OCI-LY7 (cell line): Measurements from ENCODE around the gene TUBAL3. TPM values are rescaled to one million over a fixed set of nuclear protein-coding genes. Genes with fewer than 3 reads are reported as not detected.

ENCODE experiments used
- BruUV-seq: library from RNA; stranded (reverse); fragments of 400-500 nt; replicated peaks from 2 replicates; lab custom pipeline; 2021; lab: Mats Ljungman, UMichigan
- CTCF ChIA-PET: fragments of 300-600 bp; sonication (Branson Sonifier 250); formaldehyde crosslinking; loops from one replicate; lab custom pipeline; 2022; ENCODE audit warnings: antibody characterized with exemption; ENCODE audit not compliant: unreplicated experiment; lab: Charles Lee
- POLR2A ChIA-PET: fragments of 300-600 bp; sonication (Branson Sonifier 250); formaldehyde crosslinking; loops from one replicate; lab custom pipeline; 2022; ENCODE audit warnings: antibody characterized with exemption; lab: Charles Lee
- DNase-seq: peaks from one replicate; pipeline ENCODE4 v3.0.0-alpha.2; 2015; ENCODE audit warnings: low spot score
- H2AFZ ChIP-seq: fragments of 200-600 bp; sonication (generic), shearing (Covaris generic); 2 replicates; pipeline ENCODE4 v1.6.1; 2014; ENCODE audit warnings: mild to moderate bottlenecking, antibody characterized with exemption, low read length, moderate library complexity
- H3K27ac ChIP-seq: fragments of 200-600 bp; sonication (generic); 2 replicates; pipeline ENCODE4 v1.5.1; 2014; ENCODE audit warnings: mixed run types, low read depth, mild to moderate bottlenecking, moderate library complexity, low read length, inconsistent platforms; ENCODE audit not compliant: poor library complexity, severe bottlenecking
- H3K36me3 ChIP-seq: fragments of 200-600 bp; sonication (generic); 2 replicates; pipeline ENCODE4 v1.6.1; 2014; ENCODE audit warnings: mild to moderate bottlenecking, antibody characterized with exemption, low read length, moderate library complexity, mixed read lengths; ENCODE audit not compliant: insufficient read depth
- H3K4me1 ChIP-seq: fragments of 200-600 bp; sonication (generic); 2 replicates; pipeline ENCODE4 v1.5.1; 2014; ENCODE audit warnings: mild to moderate bottlenecking, low read length; ENCODE audit not compliant: insufficient read depth, poor library complexity, severe bottlenecking
- H3K4me2 ChIP-seq: fragments of 200-600 bp; sonication (generic); 2 replicates; pipeline ENCODE4 v1.6.1; 2014; ENCODE audit warnings: mild to moderate bottlenecking, low read length
- H3K4me3 ChIP-seq: fragments of 200-600 bp; sonication (generic); 2 replicates; pipeline ENCODE4 v1.5.1; 2014; ENCODE audit warnings: mild to moderate bottlenecking, low read depth, low read length; ENCODE audit not compliant: poor library complexity, severe bottlenecking
- H3K79me2 ChIP-seq: fragments of 200-600 bp; sonication (generic); 2 replicates; pipeline ENCODE4 v1.6.1; 2016; ENCODE audit warnings: low read depth, mild to moderate bottlenecking, low read length, moderate library complexity, mixed read lengths; ENCODE audit not compliant: insufficient read depth
- H3K9me2 ChIP-seq: fragments of 200-600 bp; sonication (generic); 2 replicates; pipeline ENCODE4 v1.6.1; 2016; ENCODE audit warnings: mild to moderate bottlenecking, low read length, mixed read lengths; ENCODE audit not compliant: insufficient read depth
- H3K9me3 ChIP-seq: fragments of 200-600 bp; sonication (generic); 2 replicates; pipeline ENCODE4 v1.6.1; 2014; ENCODE audit warnings: mild to moderate bottlenecking, mixed run types, low read length, mixed read lengths
- H4K20me1 ChIP-seq: fragments of 200-600 bp; sonication (generic); 2 replicates; pipeline ENCODE4 v1.6.1; 2014; ENCODE audit warnings: mild to moderate bottlenecking, antibody characterized with exemption, low read length, moderate library complexity, mixed read lengths; ENCODE audit not compliant: insufficient read depth
- EZH2phosphoT487 ChIP-seq: fragments of 200-600 bp; sonication (generic); IDR thresholded peaks from 2 replicates; pipeline ENCODE4 v1.6.1; 2018; ENCODE audit warnings: low read depth, borderline replicate concordance, mild to moderate bottlenecking, mixed run types, antibody characterized with exemption, low read length, moderate library complexity, mixed read lengths
- intact Hi-C: fragments of 100-400 bp; cut with micrococcal nuclease; formaldehyde crosslinking; loops from one replicate; pipeline ENCODE4 v1.10.0; 2022; ENCODE audit not compliant: unreplicated experiment
- total RNA-seq, 2 experiments: library from RNA; depleted of rRNA in 1 of 2; stranded (reverse); fragments of >200 nt in 1 of 2; shearing (Covaris generic) in 1 of 2; gene quantifications; 2 replicates each; pipeline ENCODE4 v1.2.3, GENCODE V29; 2014 to 2022
- TF ChIP-seq, protein P1 (sequence below): fragments of 200-600 bp; sonication (generic); conservative IDR thresholded peaks from 2 replicates; pipeline ENCODE4 v1.5.1; 2014; ENCODE audit warnings: mild to moderate bottlenecking, antibody characterized with exemption, low read length, moderate library complexity, mixed read lengths

Gene TUBAL3
- total RNA-seq, 2 experiments from 2014 or later: not detected

DNA sequence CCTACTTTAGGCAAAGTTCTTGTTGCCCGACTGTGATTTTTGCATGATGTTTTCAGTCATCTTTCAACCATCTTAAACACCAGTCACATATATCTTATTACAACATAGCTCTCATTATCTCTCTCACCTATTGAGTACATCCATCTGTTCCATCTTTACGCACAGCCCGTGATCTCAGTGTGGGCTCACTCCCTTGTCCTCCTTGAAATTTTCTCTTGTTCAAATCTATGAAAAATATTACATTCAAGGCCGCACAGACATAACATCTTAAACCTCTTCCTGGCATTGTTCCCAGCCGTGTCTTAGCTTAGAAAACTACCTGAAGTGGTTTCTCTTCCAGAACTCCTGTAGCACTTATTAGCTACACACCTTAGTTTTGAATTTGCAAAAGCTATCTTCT, 40.4 kb upstream of the TUBAL3 start:
- BruUV-seq: no TSS peak
- no peak overlapping the region for H3K27ac ChIP-seq
- no peak for DNase-seq

DNA sequence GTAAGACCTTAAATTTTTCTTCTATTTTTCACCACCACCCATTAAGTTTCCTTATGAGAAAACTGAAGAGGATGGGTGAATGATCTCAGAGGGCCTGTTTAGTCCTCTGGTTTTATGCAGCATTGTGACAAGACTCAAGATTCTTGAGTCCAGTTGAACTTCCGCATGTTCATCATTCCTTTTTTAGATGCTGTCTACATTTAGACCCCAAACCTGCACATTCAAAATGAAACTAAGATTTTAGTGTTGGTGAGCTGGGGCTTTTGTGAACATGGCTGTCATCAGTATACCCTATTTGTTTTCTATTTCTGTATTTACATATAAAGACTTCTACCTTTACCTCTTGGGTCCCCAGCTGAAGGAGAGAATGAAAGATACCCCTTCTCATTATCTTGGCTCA, 38.8 kb upstream of the TUBAL3 start:
- CTCF ChIA-PET: interaction anchor here (1.0 kb wide), 1 partner anchor 180 kb away, joined by 4 read pairs; no protein-coding TSS in a partner anchor
- H3K4me2 ChIP-seq: peak overlapping the region; percentile 20
- H2AFZ ChIP-seq: no peak overlapping the region
- intact Hi-C loops: loop anchor here (10.0 kb wide), 2 partner anchors 301 to 431 kb away; no protein-coding TSS in a partner anchor
- TF ChIP-seq EZH2phosphoT487: no peak
- TF ChIP-seq, protein P1, sequence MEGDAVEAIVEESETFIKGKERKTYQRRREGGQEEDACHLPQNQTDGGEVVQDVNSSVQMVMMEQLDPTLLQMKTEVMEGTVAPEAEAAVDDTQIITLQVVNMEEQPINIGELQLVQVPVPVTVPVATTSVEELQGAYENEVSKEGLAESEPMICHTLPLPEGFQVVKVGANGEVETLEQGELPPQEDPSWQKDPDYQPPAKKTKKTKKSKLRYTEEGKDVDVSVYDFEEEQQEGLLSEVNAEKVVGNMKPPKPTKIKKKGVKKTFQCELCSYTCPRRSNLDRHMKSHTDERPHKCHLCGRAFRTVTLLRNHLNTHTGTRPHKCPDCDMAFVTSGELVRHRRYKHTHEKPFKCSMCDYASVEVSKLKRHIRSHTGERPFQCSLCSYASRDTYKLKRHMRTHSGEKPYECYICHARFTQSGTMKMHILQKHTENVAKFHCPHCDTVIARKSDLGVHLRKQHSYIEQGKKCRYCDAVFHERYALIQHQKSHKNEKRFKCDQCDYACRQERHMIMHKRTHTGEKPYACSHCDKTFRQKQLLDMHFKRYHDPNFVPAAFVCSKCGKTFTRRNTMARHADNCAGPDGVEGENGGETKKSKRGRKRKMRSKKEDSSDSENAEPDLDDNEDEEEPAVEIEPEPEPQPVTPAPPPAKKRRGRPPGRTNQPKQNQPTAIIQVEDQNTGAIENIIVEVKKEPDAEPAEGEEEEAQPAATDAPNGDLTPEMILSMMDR: no peak
- no peak overlapping the region for H3K27ac ChIP-seq
- BruUV-seq: no TSS peak
- H3K4me1 ChIP-seq: peaks cover 27% of the 10 kb centered on the region
- H3K4me3 ChIP-seq: no peak overlapping the region
- DNase-seq: peak; percentile 19
- H4K20me1 ChIP-seq: peaks cover 8% of the 10 kb centered on the region; the same call in 1 of the 2 replicates
- H3K9me2 ChIP-seq: no peaks in the 10 kb centered on the region
- POLR2A ChIA-PET: interaction anchor here (0.9 to 1.5 kb wide), 4 partner anchors 8 to 179 kb away, joined by 3 to 5 read pairs (median 4); no protein-coding TSS in a partner anchor
- H3K36me3 ChIP-seq: peaks cover 19% of the 10 kb centered on the region; the same call in 1 of the 2 replicates
- H3K79me2 ChIP-seq: peaks cover 23% of the 10 kb centered on the region; the same call in 1 of the 2 replicates
- H3K9me3 ChIP-seq: no peaks in the 10 kb centered on the region

More for the DNA sequence above, 40.4 kb upstream of the TUBAL3 start:
- Histone ChIP-seq H2AFZ (no peak overlapping the region), H3K79me2 (peaks cover 38% of the 10 kb centered on the region; the same call in 1 of the 2 replicates), H3K4me2 (no peak overlapping the region), H3K4me1 (peaks cover 32% of the 10 kb centered on the region), H3K9me3 (no peaks in the 10 kb centered on the region), H4K20me1 (peaks cover 9% of the 10 kb centered on the region; the same call in 1 of the 2 replicates), H3K4me3 (no peak overlapping the region), H3K36me3 (peaks cover 10% of the 10 kb centered on the region; the same call in 1 of the 2 replicates), H3K9me2 (no peaks in the 10 kb centered on the region)
- ChIA-PET CTCF (interaction anchor here (1.6 kb wide), 1 partner anchor 178 kb away, joined by 4 read pairs; no protein-coding TSS in a partner anchor), POLR2A (interaction anchor here (0.6 to 1.1 kb wide), 3 partner anchors 10 to 317 kb away, joined by 3 to 6 read pairs (median 4); no protein-coding TSS in a partner anchor)
- TF ChIP-seq, protein P1: no peak
- no peak for TF ChIP-seq EZH2phosphoT487
- intact Hi-C loops: loop anchor here (5.0 to 10.0 kb wide), 3 partner anchors 300 to 532 kb away; partner anchors contain the start of gene IL15RA

DNA sequence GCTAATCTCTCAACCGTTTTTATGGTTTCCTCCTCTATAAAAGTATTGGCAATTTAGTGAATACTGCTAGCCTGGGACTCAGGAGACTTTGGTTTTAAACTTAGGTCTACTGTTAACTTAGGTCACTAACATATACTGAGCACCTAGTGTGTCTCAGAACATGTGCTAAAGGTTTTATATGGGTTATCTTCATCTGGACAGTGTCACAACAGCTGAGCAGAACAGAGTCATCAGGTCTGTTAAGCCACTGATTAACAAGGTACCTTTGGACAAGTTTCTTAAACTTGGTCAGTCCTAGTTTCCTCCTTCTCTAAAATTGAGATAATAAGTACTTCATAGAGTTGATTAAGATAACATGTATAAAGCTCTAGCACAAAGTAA, 38.4 kb upstream of the TUBAL3 start:
- ChIA-PET POLR2A (interaction anchor here (0.9 to 1.5 kb wide), 3 partner anchors 18 to 180 kb away, joined by 3 to 5 read pairs (median 3); no protein-coding TSS in a partner anchor), CTCF (interaction anchor here (1.0 to 2.5 kb wide), 2 partner anchors 180 kb away, joined by 4 to 13 read pairs; no protein-coding TSS in a partner anchor)
- 0 out of 2 replicates have a peak overlapping the region, but pooled peaks have one; percentile 20 for H3K4me2 ChIP-seq
- no peak overlapping the region for H3K4me3 ChIP-seq
- DNase-seq: no peak
- H2AFZ ChIP-seq: no peak overlapping the region
- intact Hi-C loops: loop anchor here (1.0 to 10.0 kb wide), 3 partner anchors 180 to 432 kb away; no protein-coding TSS in a partner anchor
- no peaks in the 10 kb centered on the region for H3K9me2 ChIP-seq
- no peaks in the 10 kb centered on the region for H3K9me3 ChIP-seq
- no peak for TF ChIP-seq EZH2phosphoT487
- TF ChIP-seq, protein P1: no peak
- H3K4me1 ChIP-seq: peaks cover 23% of the 10 kb centered on the region
- no TSS peak for BruUV-seq
- H3K27ac ChIP-seq: no peak overlapping the region
- H4K20me1 ChIP-seq: 0 out of 2 replicates have a peak, but pooled peaks cover 6% of the 10 kb centered on the region
- peaks cover 18% of the 10 kb centered on the region; the same call in 1 of the 2 replicates for H3K79me2 ChIP-seq
- peaks cover 23% of the 10 kb centered on the region for H3K36me3 ChIP-seq
